B cell (primary cell): Measurements from ENCODE around the gene MAGOHB. TPM values are rescaled to one million over a fixed set of nuclear protein-coding genes. Genes with fewer than 3 reads are reported as not detected.

Experiments
- ATAC-seq: fragments of 200-7000 bp; cut with Tn5 transposase; one replicate; pipeline ENCODE4 v1.10.0; 2021; ENCODE audit warnings: low read depth, mild to moderate bottlenecking, moderate number of reproducible peaks, moderate library complexity
- CTCF ChIA-PET: fragments of 350-600 bp; sonication (Branson Sonifier 250); formaldehyde crosslinking; loops from one replicate; lab custom pipeline; 2021; ENCODE audit warnings: antibody characterized with exemption, inconsistent platforms; lab: Charles Lee
- POLR2A ChIA-PET: fragments of 350-600 bp; sonication (Branson Sonifier 250); formaldehyde crosslinking; loops from one replicate; lab custom pipeline; 2021; ENCODE audit warnings: antibody characterized with exemption; lab: Charles Lee
- DNase-seq: peaks from one replicate; pipeline ENCODE4 v3.0.0; 2013
- H2AFZ ChIP-seq: 2 replicates; pipeline ENCODE4 v1.6.1; 2012; ENCODE audit warnings: mild to moderate bottlenecking, low read depth, low read length; ENCODE audit not compliant: insufficient read depth, poor library complexity, severe bottlenecking
- H3K27ac ChIP-seq, 2 donors: 1 replicate in 1 of 2; 2 replicates in 1 of 2; pipeline ENCODE4 v1.5.1; 2012 to 2013; ENCODE audit warnings: low read length in 2 of 2, mild to moderate bottlenecking in 2 of 2, moderate library complexity in 1 of 2
- H3K27me3 ChIP-seq, 4 experiments: fragments of 200-600 bp in 1 of 4; sonication (generic) in 1 of 4; replicated peaks in 1 of 4; 1 replicate in 2 of 4; 2 replicates in 2 of 4; pipeline versions ENCODE4 v1.6.1 to v1.7.0; 2013 to 2016; ENCODE audit warnings: low read length in 3 of 4, mild to moderate bottlenecking in 2 of 4, mixed read lengths in 1 of 4, moderate library complexity in 1 of 4; ENCODE audit not compliant: insufficient read depth in 4 of 4, control insufficient read depth in 3 of 4; ENCODE audit errors: control extremely low read depth in 1 of 4
- H3K36me3 ChIP-seq, 2 experiments: replicated peaks in 1 of 2; 1 replicate in 1 of 2; 2 replicates in 1 of 2; pipeline versions ENCODE4 v1.6.1 to v1.7.1; 2013; ENCODE audit warnings: low read length in 1 of 2; ENCODE audit not compliant: insufficient read depth in 2 of 2, control insufficient read depth in 1 of 2; ENCODE audit errors: control extremely low read depth in 1 of 2, extremely low read depth in 1 of 2
- H3K4me1 ChIP-seq, 2 donors: fragments of 200-600 bp in 1 of 2; sonication (generic) in 1 of 2; 1 replicate in 1 of 2; 2 replicates in 1 of 2; pipeline versions ENCODE4 v1.5.1 to v1.6.1; 2013 to 2017; ENCODE audit warnings: low read length in 2 of 2; ENCODE audit not compliant: control insufficient read depth in 2 of 2, insufficient read depth in 2 of 2
- H3K4me2 ChIP-seq: replicated peaks from 2 replicates; pipeline ENCODE3; 2012; ENCODE audit warnings: mild to moderate bottlenecking, low read depth, low read length; ENCODE audit not compliant: poor library complexity, severe bottlenecking
- H3K4me3 ChIP-seq, 5 experiments: fragments of 200-600 bp in 1 of 5; sonication (generic) in 1 of 5; 1 replicate in 3 of 5; 2 replicates in 2 of 5; pipeline versions ENCODE4 v1.5.1 to v1.7.0; 2011 to 2016; ENCODE audit warnings: low read length in 4 of 5, mild to moderate bottlenecking in 4 of 5, low read depth in 2 of 5, control low read depth in 1 of 5, moderate library complexity in 1 of 5; ENCODE audit not compliant: insufficient read depth in 1 of 5; ENCODE audit errors: control extremely low read depth in 1 of 5, extremely low read depth in 1 of 5
- H3K79me2 ChIP-seq: fragments of 200-600 bp; sonication (generic); one replicate; pipeline ENCODE4 v1.6.0; 2016; ENCODE audit warnings: low read length; ENCODE audit not compliant: control insufficient read depth, insufficient read depth
- H3K9ac ChIP-seq: fragments of 200-600 bp; sonication (generic); 2 replicates; pipeline ENCODE4 v1.6.1; 2017; ENCODE audit warnings: mild to moderate bottlenecking, low read length, moderate library complexity
- H3K9me3 ChIP-seq, 3 donors: one replicate each; pipeline versions ENCODE4 v1.6.1 to v1.7.1; 2013; ENCODE audit warnings: low read length in 2 of 3; ENCODE audit not compliant: control insufficient read depth in 2 of 3, insufficient read depth in 1 of 3; ENCODE audit errors: control extremely low read depth in 1 of 3
- H4K20me1 ChIP-seq: 2 replicates; pipeline ENCODE4 v1.6.0; 2012; ENCODE audit warnings: mild to moderate bottlenecking, low read length; ENCODE audit not compliant: insufficient read depth, control insufficient read depth, poor library complexity, severe bottlenecking
- H3K27ac Mint-ChIP-seq: one replicate; pipeline ENCODE4 v1.8.0; 2021; ENCODE audit warnings: mixed read lengths
- H3K27me3 Mint-ChIP-seq: one replicate; pipeline ENCODE4 v1.8.0; 2021; ENCODE audit warnings: mixed read lengths
- H3K4me1 Mint-ChIP-seq: one replicate; pipeline ENCODE4 v1.8.0; 2021; ENCODE audit warnings: mixed read lengths
- H3K4me3 Mint-ChIP-seq: one replicate; pipeline ENCODE4 v1.8.0; 2021; ENCODE audit warnings: mixed read lengths
- H3K9me3 Mint-ChIP-seq: one replicate; pipeline ENCODE4 v1.8.0; 2022; ENCODE audit warnings: mixed read lengths; ENCODE audit not compliant: insufficient read depth
- CTCF ChIP-seq: fragments of 200-600 bp; IDR thresholded peaks from one replicate; pipeline ENCODE4 v1.8.0; 2022; ENCODE audit warnings: antibody characterized with exemption, mild to moderate bottlenecking
- EZH2 ChIP-seq: IDR thresholded peaks from 2 replicates; pipeline ENCODE4 v1.6.1; 2012; ENCODE audit warnings: borderline replicate concordance, low read depth, mild to moderate bottlenecking, moderate library complexity, low read length; ENCODE audit not compliant: insufficient read depth, poor library complexity, severe bottlenecking
- WGBS: methylation state at CpG from one replicate; pipeline ENCODE4 v1.1.5; 2013; ENCODE audit warnings: missing lambda C conversion rate; ENCODE audit not compliant: insufficient coverage; 5-methylcytosine and 5-hydroxymethylcytosine counted together
- intact Hi-C: fragments of 100-400 bp; cut with micrococcal nuclease; formaldehyde crosslinking; loops from one replicate; pipeline ENCODE4 v1.10.0; 2022
- polyA plus RNA-seq: library from polyadenylated mRNA; depleted of rRNA; stranded (reverse); fragments of >200 nt; gene quantifications from 2 replicates; pipeline ENCODE4 v1.2.3, GENCODE V29; 2012
- total RNA-seq, 2 donors: library from RNA; stranded (reverse); fragments of 120-200 nt in 1 of 2; gene quantifications; 1 replicate in 1 of 2; 2 replicates in 1 of 2; pipeline versions ENCODE4 v1.2.3 to v1.2.4, GENCODE V29; 2013 to 2022

Gene MAGOHB
- total and polyA plus RNA-seq, 2 donors (not counting 1 experiment from before 2014, with no cell fraction given): 8.1 to 19.1 TPM

DNA sequence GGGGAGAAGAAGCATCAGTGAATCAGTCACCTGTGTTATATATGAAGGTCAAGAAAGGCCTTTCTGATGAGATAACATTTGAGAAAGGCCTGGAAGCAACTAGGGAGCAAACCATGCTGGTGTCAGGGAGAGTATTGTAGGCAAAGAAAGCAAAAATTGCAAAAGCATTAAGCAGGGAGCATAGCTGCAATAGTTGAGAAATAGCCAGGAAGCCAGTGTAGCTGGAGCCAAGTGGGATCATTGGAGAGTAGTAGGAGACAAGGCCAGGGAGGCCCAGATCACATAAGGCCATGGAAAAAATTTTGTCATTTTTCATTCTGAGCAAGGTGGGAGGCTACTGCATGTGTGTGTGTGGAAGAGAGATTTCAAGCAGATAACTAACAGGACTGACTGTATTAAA, 18.8 kb upstream of the MAGOHB start:
- no peak overlapping the region for H3K4me3 ChIP-seq
- ATAC-seq: no peak
- H3K4me2 ChIP-seq: no peak overlapping the region
- H3K4me1 Mint-ChIP-seq: no peaks in the 10 kb centered on the region
- H3K4me1 ChIP-seq: no peaks in the 10 kb centered on the region
- H3K4me3 Mint-ChIP-seq: no peak overlapping the region
- peaks cover 26% of the 10 kb centered on the region for H3K27me3 Mint-ChIP-seq
- no peaks in the 10 kb centered on the region for H3K79me2 ChIP-seq
- H3K9me3 Mint-ChIP-seq: no peaks in the 10 kb centered on the region
- H3K27me3 ChIP-seq: peaks cover 0 to 4% (median 2%) of the 10 kb centered on the region in 4 experiments
- H3K9me3 ChIP-seq: no peaks in the 10 kb centered on the region
- no peak overlapping the region for H2AFZ ChIP-seq
- H3K27ac Mint-ChIP-seq: no peak overlapping the region
- intact Hi-C loops: no loop called here
- POLR2A ChIA-PET: no interaction called here
- TF ChIP-seq CTCF (no peak), EZH2 (no peak)
- no peaks in the 10 kb centered on the region for H4K20me1 ChIP-seq
- H3K36me3 ChIP-seq: no peaks in the 10 kb centered on the region
- no peak overlapping the region for H3K9ac ChIP-seq
- CTCF ChIA-PET: no interaction called here
- H3K27ac ChIP-seq: no peak overlapping the region
- no peak for DNase-seq

GRCh38 chr12:10624605-10625004, 11.2 kb upstream of the MAGOHB start:
- TF ChIP-seq CTCF (no peak), EZH2 (no peak)
- CTCF ChIA-PET: interaction anchor here (0.7 kb wide), 1 partner anchor 11 kb away, joined by 3 read pairs; the partner anchor contains the start of gene MAGOHB
- Histone ChIP-seq H3K9ac (no peak overlapping the region), H3K4me2 (no peak overlapping the region), H3K4me3 (no peak overlapping the region), H3K36me3 (no peaks in the 10 kb centered on the region), H4K20me1 (no peaks in the 10 kb centered on the region), H3K27me3 (peaks cover 0 to 4% (median 0%) of the 10 kb centered on the region in 4 experiments), H3K4me1 (no peaks in the 10 kb centered on the region), H3K27ac (no peak overlapping the region), H3K79me2 (no peaks in the 10 kb centered on the region), H3K9me3 (no peaks in the 10 kb centered on the region), H2AFZ (no peak overlapping the region)
- Mint-ChIP-seq H3K27me3 (peaks cover 48% of the 10 kb centered on the region), H3K9me3 (no peaks in the 10 kb centered on the region), H3K4me3 (no peak overlapping the region), H3K27ac (no peak overlapping the region), H3K4me1 (no peaks in the 10 kb centered on the region)
- POLR2A ChIA-PET: no interaction called here
- WGBS: 100% methylated on average over 3 of the region's 3 CpGs
- DNase-seq (no peak), ATAC-seq (no peak)
- intact Hi-C loops: no loop called here
